MM.1S (cell line): Measurements from ENCODE around the gene GIPC1.
A peak's percentile ranks its signal among the peaks of the same experiment; 100 is the strongest.

ENCODE experiments used
- DNase-seq: peaks from one replicate; pipeline ENCODE4 v3.0.0-alpha.2; 2015
- H2AFZ ChIP-seq: fragments of 300-600 bp; sonication (generic); 2 replicates; pipeline ENCODE4 v1.6.0; 2016; ENCODE audit warnings: antibody characterized with exemption, low read length
- H3F3A ChIP-seq: fragments of 300-600 bp; sonication (generic); 2 replicates; pipeline ENCODE4 v1.6.1; 2016; ENCODE audit warnings: mild to moderate bottlenecking, antibody characterized with exemption, low read length, moderate library complexity, mixed read lengths; ENCODE audit not compliant: insufficient read depth
- H3K27ac ChIP-seq: fragments of 300-600 bp; sonication (generic); 2 replicates; pipeline ENCODE4 v1.5.1; 2016; ENCODE audit warnings: mild to moderate bottlenecking, low read length
- H3K27me3 ChIP-seq: fragments of 300-600 bp; sonication (generic); replicated peaks from 2 replicates; pipeline ENCODE4 v1.6.0; 2016; ENCODE audit warnings: low read length; ENCODE audit not compliant: insufficient read depth
- H3K36me3 ChIP-seq: fragments of 300-600 bp; sonication (generic); replicated peaks from 2 replicates; pipeline ENCODE4 v1.6.1; 2016; ENCODE audit warnings: mild to moderate bottlenecking, low read length, mixed read lengths; ENCODE audit not compliant: insufficient read depth
- H3K4me1 ChIP-seq: fragments of 300-600 bp; sonication (generic); 2 replicates; pipeline ENCODE4 v1.6.1; 2016; ENCODE audit warnings: low read length, mixed read lengths
- H3K4me2 ChIP-seq: fragments of 300-600 bp; sonication (generic); 2 replicates; pipeline ENCODE4 v1.6.0; 2016; ENCODE audit warnings: low read depth, low read length
- H3K4me3 ChIP-seq: fragments of 300-600 bp; sonication (generic); 2 replicates; pipeline ENCODE4 v1.5.1; 2016; ENCODE audit warnings: low read length, mixed read lengths
- H3K79me2 ChIP-seq: fragments of 300-600 bp; sonication (generic); 2 replicates; pipeline ENCODE4 v1.6.1; 2016; ENCODE audit warnings: mixed run types, low read length, mixed read lengths
- H3K9ac ChIP-seq: fragments of 300-600 bp; sonication (generic); 2 replicates; pipeline ENCODE4 v1.6.1; 2016; ENCODE audit warnings: low read length, mixed read lengths
- H3K9me2 ChIP-seq: fragments of 300-600 bp; sonication (generic); replicated peaks from 2 replicates; pipeline ENCODE4 v1.6.1; 2016; ENCODE audit warnings: mild to moderate bottlenecking, low read length, mixed read lengths; ENCODE audit not compliant: insufficient read depth
- H3K9me3 ChIP-seq: fragments of 300-600 bp; sonication (generic); replicated peaks from 2 replicates; pipeline ENCODE4 v1.6.1; 2016; ENCODE audit warnings: mild to moderate bottlenecking, low read length, mixed read lengths; ENCODE audit not compliant: insufficient read depth
- H4K20me1 ChIP-seq: fragments of 300-600 bp; sonication (generic); 2 replicates; pipeline ENCODE4 v1.6.1; 2016; ENCODE audit warnings: mild to moderate bottlenecking, low read length, moderate library complexity, mixed read lengths; ENCODE audit not compliant: insufficient read depth
- EZH2 ChIP-seq: fragments of 300-600 bp; sonication (generic); optimal IDR thresholded peaks from 2 replicates; pipeline ENCODE3; 2017; ENCODE audit warnings: low read depth, mild to moderate bottlenecking, antibody characterized with exemption, low read length, mixed read lengths
- EZH2phosphoT487 ChIP-seq: fragments of 300-600 bp; sonication (generic); IDR thresholded peaks from 2 replicates; pipeline ENCODE4 v1.6.1; 2018; ENCODE audit warnings: antibody characterized with exemption, low read length
- TF ChIP-seq, protein P1 (sequence below): fragments of 300-600 bp; sonication (generic); IDR thresholded peaks from 2 replicates; pipeline ENCODE4 v1.5.1; 2016; ENCODE audit warnings: antibody characterized with exemption, low read length, mixed read lengths

The GIPC1 gene

DNA sequence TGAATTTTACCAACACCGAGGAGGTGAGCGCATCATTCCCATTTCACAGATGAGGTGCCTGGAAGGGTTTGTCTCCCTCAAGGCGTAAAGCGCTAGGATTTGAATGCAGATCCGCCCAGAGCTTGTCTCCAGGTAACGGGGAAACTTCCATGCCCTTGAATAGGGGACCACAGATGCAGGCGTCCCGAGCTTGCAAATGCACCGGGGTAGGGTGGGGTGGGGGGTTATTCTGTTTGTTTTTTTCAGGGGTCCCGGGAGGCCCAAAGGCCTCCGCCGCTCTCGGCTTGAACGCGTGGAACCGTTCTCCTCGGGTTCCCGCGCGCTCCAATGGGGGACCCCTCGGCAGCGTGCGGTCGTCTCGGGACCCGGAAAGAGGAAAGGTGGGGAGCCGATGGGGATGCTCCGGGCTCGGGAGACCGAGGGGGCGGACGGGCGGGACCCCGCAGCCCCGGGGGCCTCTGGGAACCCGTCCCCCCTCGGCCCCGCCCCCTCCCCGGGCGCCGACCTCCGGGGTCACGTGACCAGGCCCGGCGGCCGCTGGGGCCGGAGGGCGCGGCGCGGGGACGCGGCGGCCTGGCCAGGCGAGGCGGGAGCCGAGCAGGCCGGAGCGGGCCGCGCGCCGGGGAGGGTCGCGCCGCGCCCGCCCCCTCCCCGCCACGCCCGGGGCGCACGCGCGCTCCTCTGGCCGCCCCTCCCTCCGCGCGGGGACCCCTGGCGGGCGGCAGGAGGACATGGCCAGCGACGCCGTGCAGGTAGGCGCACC is 63.0 kb downstream of the GIPC1 start, which contains the start of gene PKN1:
Gene PKN1 (plus strand): TSS at position 516 of the 763 bp plus-strand sequence. CDS start 216 bp downstream, at position 732.
- H3K9me3 ChIP-seq: no peaks in the 10 kb centered on the region

DNA sequence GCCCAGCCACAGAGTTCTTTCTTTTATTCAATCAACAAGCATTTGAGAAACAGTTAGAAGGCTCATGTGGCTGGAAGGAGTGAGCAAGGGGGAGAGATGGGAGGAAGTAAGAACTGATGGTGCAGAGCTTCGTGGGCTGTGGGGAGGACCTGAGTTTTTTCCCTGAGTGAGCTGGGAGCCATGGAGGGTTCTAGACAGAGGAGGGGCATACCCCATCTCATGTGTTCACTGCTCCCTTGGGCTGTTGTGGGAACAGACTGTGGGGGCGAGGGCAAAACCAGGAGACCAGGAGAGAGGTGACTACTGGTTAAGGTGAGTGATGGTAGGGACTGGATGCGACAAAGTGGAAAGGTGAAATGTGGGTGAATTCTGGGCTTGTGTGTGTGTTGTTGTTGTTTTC is 65.2 kb downstream of the GIPC1 start:
- Histone ChIP-seq H3K9me3 (no peaks in the 10 kb centered on the region), H3K79me2 (peaks cover 20% of the 10 kb centered on the region), H3F3A (peaks cover 5% of the 10 kb centered on the region; the same call in 1 of the 2 replicates), H3K9me2 (no peaks in the 10 kb centered on the region), H3K27me3 (peaks cover 3% of the 10 kb centered on the region; the same call in 1 of the 2 replicates), H3K4me2 (no peak overlapping the region), H3K27ac (no peak overlapping the region), H3K36me3 (no peaks in the 10 kb centered on the region), H3K4me1 (peaks cover 8% of the 10 kb centered on the region; the same call in 1 of the 2 replicates), H4K20me1 (no peaks in the 10 kb centered on the region), H2AFZ (no peak overlapping the region), H3K4me3 (no peak overlapping the region), H3K9ac (no peak overlapping the region)
- no peak for DNase-seq
- TF ChIP-seq EZH2phosphoT487: no peak
- TF ChIP-seq, protein P1, sequence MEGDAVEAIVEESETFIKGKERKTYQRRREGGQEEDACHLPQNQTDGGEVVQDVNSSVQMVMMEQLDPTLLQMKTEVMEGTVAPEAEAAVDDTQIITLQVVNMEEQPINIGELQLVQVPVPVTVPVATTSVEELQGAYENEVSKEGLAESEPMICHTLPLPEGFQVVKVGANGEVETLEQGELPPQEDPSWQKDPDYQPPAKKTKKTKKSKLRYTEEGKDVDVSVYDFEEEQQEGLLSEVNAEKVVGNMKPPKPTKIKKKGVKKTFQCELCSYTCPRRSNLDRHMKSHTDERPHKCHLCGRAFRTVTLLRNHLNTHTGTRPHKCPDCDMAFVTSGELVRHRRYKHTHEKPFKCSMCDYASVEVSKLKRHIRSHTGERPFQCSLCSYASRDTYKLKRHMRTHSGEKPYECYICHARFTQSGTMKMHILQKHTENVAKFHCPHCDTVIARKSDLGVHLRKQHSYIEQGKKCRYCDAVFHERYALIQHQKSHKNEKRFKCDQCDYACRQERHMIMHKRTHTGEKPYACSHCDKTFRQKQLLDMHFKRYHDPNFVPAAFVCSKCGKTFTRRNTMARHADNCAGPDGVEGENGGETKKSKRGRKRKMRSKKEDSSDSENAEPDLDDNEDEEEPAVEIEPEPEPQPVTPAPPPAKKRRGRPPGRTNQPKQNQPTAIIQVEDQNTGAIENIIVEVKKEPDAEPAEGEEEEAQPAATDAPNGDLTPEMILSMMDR: no peak
- no peak for TF ChIP-seq EZH2

More for the DNA sequence above, 63.0 kb downstream of the GIPC1 start, which contains the start of gene PKN1:
- H3K4me2 ChIP-seq: peak within 1 kb of the TSS; percentile 97
- H3K9me2 ChIP-seq: no peaks in the 10 kb centered on the region
- no peaks in the 10 kb centered on the region for H4K20me1 ChIP-seq
- H3K79me2 ChIP-seq: peaks cover 29% of the 10 kb centered on the region
- H3K4me3 ChIP-seq: peak within 1 kb of the TSS; percentile 85
- DNase-seq: peak; percentile 62
- TF ChIP-seq EZH2: no peak
- TF ChIP-seq, protein P1: no peak
- TF ChIP-seq EZH2phosphoT487: no peak
- no peaks in the 10 kb centered on the region for H3K36me3 ChIP-seq
- H2AFZ ChIP-seq: peak within 1 kb of the TSS; percentile 93
- H3K27ac ChIP-seq: no peak within 1 kb of the TSS
- peaks cover 8% of the 10 kb centered on the region; the same call in 1 of the 2 replicates for H3K4me1 ChIP-seq
- peaks cover 3% of the 10 kb centered on the region; the same call in 1 of the 2 replicates for H3K27me3 ChIP-seq
- H3F3A ChIP-seq: peaks cover 5% of the 10 kb centered on the region; the same call in 1 of the 2 replicates
- peak within 1 kb of the TSS; percentile 66 for H3K9ac ChIP-seq

DNA sequence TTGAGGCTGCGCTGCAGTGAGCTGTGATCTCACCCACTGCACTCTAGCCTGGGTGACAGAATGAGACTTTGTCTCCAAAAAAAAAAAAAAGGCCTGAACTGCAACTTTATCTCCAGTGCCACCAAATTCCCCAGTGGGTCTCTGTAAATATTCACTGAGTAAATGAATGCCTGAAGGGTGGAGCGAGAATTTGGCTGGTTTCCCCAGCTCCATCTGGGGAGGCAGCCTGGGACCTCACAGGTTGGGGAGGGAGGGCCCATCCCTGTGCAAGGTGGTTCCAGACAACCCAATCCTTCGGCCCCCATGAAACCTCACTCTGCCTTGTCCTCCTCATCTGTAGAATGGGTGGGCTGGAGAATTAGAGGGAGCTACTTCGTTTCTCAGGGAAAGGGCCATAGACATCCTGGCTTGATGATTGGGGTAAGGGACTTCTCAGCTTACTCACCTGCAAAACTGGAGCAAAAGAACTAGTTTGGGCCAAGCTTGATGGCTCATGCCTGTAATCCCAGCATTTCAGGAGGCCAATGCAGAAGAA is 67.0 kb downstream of the GIPC1 start:
- Histone ChIP-seq H3F3A (peaks cover 5% of the 10 kb centered on the region; the same call in 1 of the 2 replicates), H3K36me3 (no peaks in the 10 kb centered on the region), H3K9ac (no peak overlapping the region), H3K9me2 (no peaks in the 10 kb centered on the region), H3K4me3 (no peak overlapping the region), H2AFZ (no peak overlapping the region), H3K4me2 (no peak overlapping the region), H3K79me2 (peaks cover 5% of the 10 kb centered on the region), H3K9me3 (no peaks in the 10 kb centered on the region), H3K27ac (no peak overlapping the region), H4K20me1 (no peaks in the 10 kb centered on the region), H3K4me1 (peaks cover 4% of the 10 kb centered on the region; the same call in 1 of the 2 replicates), H3K27me3 (peaks cover 3% of the 10 kb centered on the region; the same call in 1 of the 2 replicates)
- DNase-seq: no peak
- TF ChIP-seq EZH2: no peak
- TF ChIP-seq EZH2phosphoT487: no peak
- TF ChIP-seq, protein P1: no peak
